ENCODE results near the gene FOXA3.

DNA sequence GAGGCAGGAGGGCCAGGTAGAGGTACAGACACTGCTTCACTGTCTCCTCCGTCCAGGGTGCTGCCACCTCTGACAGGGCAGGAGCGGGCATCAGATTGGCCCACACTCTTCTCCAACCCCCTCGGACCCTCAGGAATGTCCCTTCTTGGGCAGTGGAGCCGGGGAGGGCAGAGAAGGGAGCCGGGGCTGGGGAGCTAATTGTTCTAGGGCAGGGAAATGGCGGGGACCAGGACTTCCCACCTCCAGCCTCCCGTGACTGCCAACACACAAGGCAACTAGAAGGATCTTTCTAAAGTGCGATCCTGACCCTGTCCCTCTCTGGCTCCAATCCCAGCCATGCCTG is 38.9 kb upstream of the FOXA3 start:
- TF ChIP-seq ZNF274 (IDR thresholded peaks at IDR 0.05; ENCODE audit: low read depth, low read length) (no peak), SUZ12 (IDR thresholded peaks at IDR 0.05; ENCODE audit: extremely low read depth, insufficient read depth, insufficient read length) (no peak), YY1 (IDR thresholded peaks at IDR 0.05; ENCODE audit: insufficient read depth, insufficient read length) (no peak)

All from NT2/D1 (cell line).